GM12878 (cell line): ENCODE data around the gene SLC16A10. TPM values are rescaled to one million over a fixed set of nuclear protein-coding genes. Genes with fewer than 3 reads are reported as not detected.

Source experiments
- ATF2 ChIP-seq: IDR thresholded peaks from 2 replicates; pipeline ENCODE4 v1.6.1; 2012; ENCODE audit warnings: low read length, inconsistent platforms
- CUX1 ChIP-seq: IDR thresholded peaks from 2 replicates; pipeline ENCODE4 v1.6.1; 2012; ENCODE audit warnings: improper control_type of control experiment, low read depth, low read length; ENCODE audit not compliant: insufficient replicate concordance
- MTA2 ChIP-seq: fragments of 450-650 bp; IDR thresholded peaks from 2 replicates; pipeline ENCODE4 v1.6.1; 2016; ENCODE audit warnings: low read depth, mild to moderate bottlenecking, moderate library complexity
- TCF3 ChIP-seq: IDR thresholded peaks from 2 replicates; pipeline ENCODE4 v1.6.1; 2012; ENCODE audit warnings: low read depth, mild to moderate bottlenecking, low read length, borderline replicate concordance; ENCODE audit not compliant: insufficient read depth
- USF2 ChIP-seq: IDR thresholded peaks from 2 replicates; pipeline ENCODE4 v1.6.1; 2011; ENCODE audit warnings: low read depth, low read length, improper control_type of control experiment, borderline replicate concordance
- ZBTB33 ChIP-seq: fragments of 450-650 bp; IDR thresholded peaks from 2 replicates; pipeline ENCODE4 v1.6.1; 2017; ENCODE audit warnings: mild to moderate bottlenecking
- ZNF24 ChIP-seq: fragments of 450-650 bp; IDR thresholded peaks from 2 replicates; pipeline ENCODE4 v1.6.1; 2017; ENCODE audit warnings: antibody characterized with exemption, mild to moderate bottlenecking
- polyA plus RNA-seq, 11 experiments: library from polyadenylated mRNA; depleted of rRNA in 4 of 11; unstranded in 6 of 11; stranded (reverse) in 5 of 11; fragments of >200 nt; fragmentation: Nextera tagmentation in 4 of 11; fragmentation: Illumina TruSeq in 1 of 11; extraction: Ambion mirVana in 4 of 11; extraction: Trizol in 1 of 11; gene quantifications; 1 replicate in 1 of 11; 2 replicates in 10 of 11; pipeline versions ENCODE4 v1.2.1 to v1.2.3, GENCODE V29; 2011 to 2016; ENCODE audit warnings: inconsistent platforms in 2 of 11, missing spikeins in 2 of 11, low read depth in 1 of 11
- total RNA-seq, 4 experiments: library from RNA; depleted of rRNA in 3 of 4; stranded (reverse); fragments of >200 nt in 3 of 4; fragmentation: Illumina TruSeq in 1 of 4; extraction: Trizol in 1 of 4; gene quantifications; 2 replicates each; pipeline versions ENCODE4 v1.2.1 to v1.2.3, GENCODE V29; 2013 to 2021

SLC16A10 gene
- total and polyA plus RNA-seq, 10 of the 15 experiments (the other 5 are each of a cell fraction or from before 2014, with no cell fraction given) = 2.3 to 19.0 (median 8.0) TPM

- no peak for TF ChIP-seq CUX1
- TF ChIP-seq ZNF24 = no peak
- TF ChIP-seq TCF3 = no peak
- TF ChIP-seq USF2 = no peak
- TF ChIP-seq ZBTB33 = no peak
- TF ChIP-seq MTA2 = no peak
- TF ChIP-seq ATF2 = no peak
Observed at GRCh38 chr6:111050261-111051023, 36.9 kb upstream of the SLC16A10 start (continued).
